HepG2 (cell line): Measurements from ENCODE around the gene UBE2G2. TPM values are rescaled to one million over a fixed set of nuclear protein-coding genes. Genes with fewer than 3 reads are reported as not detected.

Experiments
- ATF7-NPFF ChIP-seq: sonication (generic); formaldehyde crosslinking; IDR thresholded peaks from 2 replicates; pipeline ENCODE4 v1.8.1; 2023; ENCODE audit warnings: mild to moderate bottlenecking, low read depth, missing genetic modification reagents, moderate library complexity
- DZIP1 ChIP-seq: sonication (generic); formaldehyde crosslinking; IDR thresholded peaks from 2 replicates; pipeline ENCODE4 v1.5.0; 2020; ENCODE audit warnings: mild to moderate bottlenecking, missing genetic modification reagents
- FOXK1 ChIP-seq: sonication (generic); formaldehyde crosslinking; IDR thresholded peaks from 2 replicates; pipeline ENCODE4 v1.4.0; 2020; ENCODE audit warnings: low read depth, missing genetic modification reagents, borderline replicate concordance
- GATAD1 ChIP-seq: IDR thresholded peaks from 2 replicates; pipeline ENCODE4 v1.6.1; 2016; ENCODE audit warnings: missing genetic modification reagents, missing compliant biosample characterization
- ISL2 ChIP-seq: sonication (generic); formaldehyde crosslinking; IDR thresholded peaks from 2 replicates; pipeline ENCODE4 v1.5.0; 2020; ENCODE audit warnings: missing genetic modification reagents
- NFKB2 ChIP-seq: sonication (generic); formaldehyde crosslinking; IDR thresholded peaks from 2 replicates; pipeline ENCODE4 v1.4.0; 2020; ENCODE audit warnings: missing genetic modification reagents, borderline replicate concordance
- NR2F6 ChIP-seq, 2 experiments: IDR thresholded peaks; 2 replicates each; pipeline ENCODE4 v1.6.1; 2016; ENCODE audit warnings: antibody characterized with exemption in 1 of 2, mild to moderate bottlenecking in 1 of 2
- ZBTB3 ChIP-seq: sonication (generic); formaldehyde crosslinking; IDR thresholded peaks from 2 replicates; pipeline ENCODE4 v1.4.0; 2020; ENCODE audit warnings: low read depth, mild to moderate bottlenecking, moderate library complexity, missing genetic modification reagents, borderline replicate concordance
- ZC3H13 ChIP-seq: sonication (generic); formaldehyde crosslinking; IDR thresholded peaks from 2 replicates; pipeline ENCODE4 v1.8.1; 2023; ENCODE audit warnings: mild to moderate bottlenecking, missing genetic modification reagents, moderate library complexity
- ZNF235 ChIP-seq: sonication (generic); formaldehyde crosslinking; IDR thresholded peaks from 2 replicates; pipeline ENCODE4 v1.8.1; 2023; ENCODE audit warnings: mild to moderate bottlenecking, missing genetic modification reagents, borderline replicate concordance
- ZNF709 ChIP-seq: sonication (generic); formaldehyde crosslinking; IDR thresholded peaks from 2 replicates; pipeline ENCODE4 v1.5.0; 2020; ENCODE audit warnings: mild to moderate bottlenecking, missing genetic modification reagents
- ZNF747 ChIP-seq: sonication (generic); formaldehyde crosslinking; IDR thresholded peaks from 2 replicates; pipeline ENCODE4 v1.8.1; 2023; ENCODE audit warnings: missing genetic modification reagents, mild to moderate bottlenecking, borderline replicate concordance
- ZNF841 ChIP-seq: sonication (generic); formaldehyde crosslinking; IDR thresholded peaks from 2 replicates; pipeline ENCODE4 v1.8.1; 2023; ENCODE audit warnings: missing genetic modification reagents, borderline replicate concordance
- ZNF883 ChIP-seq: sonication (generic); formaldehyde crosslinking; IDR thresholded peaks from 2 replicates; pipeline ENCODE4 v1.5.1; 2020; ENCODE audit warnings: mild to moderate bottlenecking, missing genetic modification reagents; ENCODE audit errors: not compliant biosample characterization
- polyA plus RNA-seq, 8 experiments: library from polyadenylated mRNA; depleted of rRNA in 3 of 8; stranded (reverse) in 7 of 8; unstranded in 1 of 8; fragments of >200 nt; fragmentation: Illumina TruSeq in 4 of 8; extraction: Trizol in 4 of 8; gene quantifications; 2 replicates each; pipeline versions ENCODE4 v1.2.1 to v1.2.3, GENCODE V29; 2011 to 2016; ENCODE audit warnings: low read depth in 4 of 8, missing spikeins in 1 of 8, mixed read lengths in 1 of 8; ENCODE audit not compliant: insufficient read depth in 1 of 8
- total RNA-seq, 5 experiments: library from RNA; depleted of rRNA; stranded (reverse); fragments of >200 nt; fragmentation: Illumina TruSeq; extraction: Trizol; gene quantifications; 2 replicates each; pipeline ENCODE4 v1.2.3, GENCODE V29; 2016; ENCODE audit warnings: low read depth in 1 of 5
- TF ChIP-seq, protein P1 (sequence below): sonication (generic); formaldehyde crosslinking; IDR thresholded peaks from 2 replicates; pipeline ENCODE4 v1.5.0; 2020; ENCODE audit warnings: missing genetic modification reagents
- TF ChIP-seq, protein P2 (sequence below): IDR thresholded peaks from 2 replicates; pipeline ENCODE4 v1.6.1; 2016; ENCODE audit warnings: mild to moderate bottlenecking
- TF ChIP-seq, protein P3 (sequence below): sonication (generic); formaldehyde crosslinking; IDR thresholded peaks from 2 replicates; pipeline ENCODE4 v1.8.0; 2022; ENCODE audit warnings: missing genetic modification reagents, mild to moderate bottlenecking, inconsistent platforms, borderline replicate concordance

UBE2G2 gene
- total and polyA plus RNA-seq, 2 of the 13 experiments (the other 11 are each of a cell fraction or from before 2014, with no cell fraction given): 55.4 to 92.0 TPM

GRCh38 chr21:44801468-44802395, at the start of gene UBE2G2 (continued):
- TF ChIP-seq NFKB2: no peak; the same call in 1 of the 2 replicates
- TF ChIP-seq DZIP1: no peak
- TF ChIP-seq ZNF883 (CRISPR knock-in tag): no peak
- peak; percentile 70; the same call in 1 of the 2 replicates for TF ChIP-seq ZNF235 (CRISPR knock-in tag)
- TF ChIP-seq ATF7-NPFF (CRISPR knock-in tag): peak; percentile 91
- TF ChIP-seq FOXK1 (CRISPR knock-in tag): peak; percentile 76; the same call in 1 of the 2 replicates
- TF ChIP-seq, protein P1, sequence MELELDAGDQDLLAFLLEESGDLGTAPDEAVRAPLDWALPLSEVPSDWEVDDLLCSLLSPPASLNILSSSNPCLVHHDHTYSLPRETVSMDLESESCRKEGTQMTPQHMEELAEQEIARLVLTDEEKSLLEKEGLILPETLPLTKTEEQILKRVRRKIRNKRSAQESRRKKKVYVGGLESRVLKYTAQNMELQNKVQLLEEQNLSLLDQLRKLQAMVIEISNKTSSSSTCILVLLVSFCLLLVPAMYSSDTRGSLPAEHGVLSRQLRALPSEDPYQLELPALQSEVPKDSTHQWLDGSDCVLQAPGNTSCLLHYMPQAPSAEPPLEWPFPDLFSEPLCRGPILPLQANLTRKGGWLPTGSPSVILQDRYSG (CRISPR knock-in tag): peak; percentile 61; the same call in 1 of the 2 replicates
- 0 out of 2 replicates have a peak, but pooled peaks have one; percentile 23 for TF ChIP-seq ZNF841
- TF ChIP-seq, protein P2, sequence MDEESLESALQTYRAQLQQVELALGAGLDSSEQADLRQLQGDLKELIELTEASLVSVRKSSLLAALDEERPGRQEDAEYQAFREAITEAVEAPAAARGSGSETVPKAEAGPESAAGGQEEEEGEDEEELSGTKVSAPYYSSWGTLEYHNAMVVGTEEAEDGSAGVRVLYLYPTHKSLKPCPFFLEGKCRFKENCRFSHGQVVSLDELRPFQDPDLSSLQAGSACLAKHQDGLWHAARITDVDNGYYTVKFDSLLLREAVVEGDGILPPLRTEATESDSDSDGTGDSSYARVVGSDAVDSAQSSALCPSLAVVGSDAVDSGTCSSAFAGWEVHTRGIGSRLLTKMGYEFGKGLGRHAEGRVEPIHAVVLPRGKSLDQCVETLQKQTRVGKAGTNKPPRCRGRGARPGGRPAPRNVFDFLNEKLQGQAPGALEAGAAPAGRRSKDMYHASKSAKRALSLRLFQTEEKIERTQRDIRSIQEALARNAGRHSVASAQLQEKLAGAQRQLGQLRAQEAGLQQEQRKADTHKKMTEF (CRISPR knock-in tag): peak; percentile 44; the same call in 1 of the 2 replicates
- no peak for TF ChIP-seq NR2F6 (IDR thresholded peaks at IDR 0.05)
- peak; percentile 52; the same call in 1 of the 2 replicates for TF ChIP-seq NR2F6 (CRISPR knock-in tag; IDR thresholded peaks at IDR 0.05)
- peak; percentile 95 for TF ChIP-seq GATAD1
- TF ChIP-seq ZNF747 (CRISPR knock-in tag): peak; percentile 60; the same call in 1 of the 2 replicates
- no peak for TF ChIP-seq ZBTB3 (CRISPR knock-in tag)
- peak; percentile 85 for TF ChIP-seq ZC3H13 (CRISPR knock-in tag)
- peak; percentile 71; the same call in 1 of the 2 replicates for TF ChIP-seq ZNF709 (CRISPR knock-in tag)
- TF ChIP-seq ISL2 (CRISPR knock-in tag): peak; percentile 31; the same call in 1 of the 2 replicates
- TF ChIP-seq, protein P3, sequence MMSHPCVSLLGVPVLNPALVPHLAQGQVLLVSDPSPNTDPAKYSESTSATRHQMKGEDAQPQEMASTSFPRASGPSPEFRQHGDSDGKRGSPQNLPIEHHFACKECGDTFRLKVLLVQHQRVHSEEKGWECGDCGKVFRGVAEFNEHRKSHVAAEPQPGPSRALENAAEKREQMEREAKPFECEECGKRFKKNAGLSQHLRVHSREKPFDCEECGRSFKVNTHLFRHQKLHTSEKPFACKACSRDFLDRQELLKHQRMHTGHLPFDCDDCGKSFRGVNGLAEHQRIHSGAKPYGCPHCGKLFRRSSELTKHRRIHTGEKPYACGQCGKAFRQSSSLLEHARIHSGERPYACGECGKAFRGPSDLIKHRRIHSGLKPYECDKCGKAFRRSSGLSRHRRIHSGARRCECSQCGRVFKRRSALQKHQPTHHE: no peak; the same call in 1 of the 2 replicates
